Epithelial cell of prostate (primary cell): Measurements from ENCODE around the gene GORAB.

Experiments used
- DNase-seq: peaks from one replicate; pipeline ENCODE4 v3.0.0-alpha.2; 2011; ENCODE audit warnings: low read depth, low spot score
- H3K27ac ChIP-seq: fragments of 450-650 bp; 2 replicates; pipeline ENCODE4 v1.5.1; 2017; ENCODE audit warnings: mild to moderate bottlenecking

Gene GORAB

GRCh38 chr1:170586321-170587252, 54.6 kb downstream of the GORAB start:
- no peak overlapping the region for H3K27ac ChIP-seq
- DNase-seq = no peak

DNA sequence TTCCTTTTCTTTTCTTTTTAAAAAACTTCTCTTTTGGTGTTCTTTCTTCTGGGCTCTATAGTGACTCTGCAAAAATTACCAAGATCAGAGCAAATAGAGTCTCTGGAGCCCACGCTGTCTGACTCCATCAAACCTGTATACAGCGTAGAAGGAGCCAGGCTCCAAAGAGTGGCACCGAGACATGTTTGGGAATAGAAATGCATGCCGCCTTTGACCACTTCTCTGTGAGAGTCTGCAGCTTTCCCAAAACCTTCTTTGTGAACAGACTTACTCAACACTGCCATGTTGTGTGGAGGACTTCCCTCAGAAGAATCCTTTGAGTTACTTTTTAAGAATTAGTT, 55.3 kb downstream of the GORAB start:
- no peak for DNase-seq
- H3K27ac ChIP-seq = no peak overlapping the region

DNA sequence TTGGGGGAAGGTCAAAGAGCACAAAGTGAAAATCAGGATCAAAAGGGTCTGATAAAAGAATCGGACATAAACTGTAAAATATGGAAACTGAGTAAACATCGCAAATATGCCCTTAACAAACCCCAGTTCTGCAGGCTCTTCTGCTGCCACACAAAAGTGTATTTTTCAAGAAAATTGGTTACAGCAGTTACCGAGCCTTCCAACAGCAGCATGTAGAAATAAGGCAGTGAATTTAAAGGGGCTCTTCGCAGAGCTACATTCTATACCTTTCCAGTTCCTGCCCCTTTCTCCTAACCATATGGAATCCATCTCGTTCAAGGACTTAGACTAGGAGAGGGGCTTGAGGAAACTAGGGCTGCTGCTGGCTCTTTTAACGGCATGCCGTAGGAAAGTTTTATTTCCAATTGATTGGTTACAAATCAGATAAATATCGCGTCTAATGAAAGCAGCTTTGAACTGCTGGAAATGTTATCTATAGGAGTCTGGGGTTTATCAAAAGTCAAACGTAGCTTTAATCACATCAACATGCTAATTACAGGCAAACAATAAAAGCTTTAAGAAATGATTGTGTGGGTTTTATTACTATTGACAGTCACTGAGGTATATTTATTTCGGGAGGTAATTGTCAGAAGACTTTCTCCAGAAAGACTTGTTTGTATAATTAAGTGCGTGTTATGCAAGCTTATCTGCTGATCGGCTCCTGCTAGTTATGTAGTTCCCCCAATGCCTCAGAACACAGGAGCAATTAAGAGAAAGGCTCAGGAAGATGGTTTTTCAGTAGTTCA, 59.1 kb downstream of the GORAB start:
- no peak for DNase-seq
- no peak overlapping the region for H3K27ac ChIP-seq

DNA sequence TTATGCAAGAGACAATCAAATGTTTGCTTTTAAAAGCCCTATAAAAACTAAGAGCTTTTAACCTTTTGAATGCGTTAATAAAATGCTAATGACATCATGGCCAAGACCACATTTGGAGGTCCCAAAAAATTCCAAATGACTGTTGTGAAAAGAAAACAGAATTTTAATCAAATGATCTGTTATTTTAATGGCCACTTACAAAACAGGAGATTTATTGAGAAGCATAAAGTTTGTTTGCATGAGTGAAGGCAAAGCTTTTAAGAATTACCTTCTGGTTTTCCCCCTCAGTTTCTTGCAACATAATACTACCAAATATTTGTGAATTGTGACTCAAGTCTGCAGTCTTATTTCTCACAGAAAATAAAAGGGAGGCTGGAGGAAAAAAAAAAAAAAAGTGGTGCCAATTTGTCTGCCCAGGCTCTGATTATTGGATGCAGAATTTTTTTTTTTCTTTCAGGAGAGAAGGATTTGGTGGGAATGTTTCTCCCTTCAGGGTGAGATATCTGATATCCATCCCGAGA, 60.7 kb downstream of the GORAB start:
- no peak overlapping the region for H3K27ac ChIP-seq

DNA sequence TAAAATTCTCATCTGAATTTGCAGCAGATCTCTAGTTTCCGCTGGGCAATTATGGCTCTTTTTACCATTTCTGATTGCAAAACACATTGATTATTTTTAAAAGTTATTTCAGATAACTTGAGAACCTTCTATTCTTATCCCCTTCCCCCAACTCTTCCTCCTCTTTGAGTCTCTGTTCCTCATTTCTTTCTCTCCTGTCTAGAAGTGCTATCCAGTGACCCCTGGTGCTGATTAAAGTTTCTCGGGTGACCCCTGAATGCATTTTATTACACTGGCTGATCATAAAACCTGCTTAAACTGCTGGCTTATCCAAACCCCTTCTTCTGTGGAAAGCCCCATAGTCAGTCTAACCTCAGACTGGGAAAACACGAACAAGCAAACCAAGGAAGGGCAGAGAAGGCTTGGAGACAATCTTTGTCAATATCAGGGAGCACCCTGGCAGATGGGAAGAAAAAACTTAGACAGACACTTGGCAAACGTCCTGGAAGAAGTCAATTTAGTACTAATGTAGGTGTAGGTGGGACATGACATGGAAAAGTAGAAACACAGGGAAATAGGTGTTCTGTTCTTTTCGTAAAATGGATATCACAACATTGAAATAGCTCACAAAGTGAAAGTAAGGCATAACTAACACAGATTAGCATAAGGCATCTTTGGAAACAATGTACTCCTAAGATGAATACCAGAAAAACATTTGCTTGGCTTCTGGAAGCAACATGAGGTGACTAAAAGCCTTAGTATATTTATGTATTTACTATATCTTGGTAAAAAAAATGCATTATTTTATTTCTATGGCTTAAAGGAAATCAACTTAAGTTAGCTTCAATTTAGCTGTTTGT, 61.4 kb downstream of the GORAB start:
- DNase-seq = no peak
- H3K27ac ChIP-seq = no peak overlapping the region

More for the DNA sequence above, 60.7 kb downstream of the GORAB start:
- DNase-seq = no peak

DNA sequence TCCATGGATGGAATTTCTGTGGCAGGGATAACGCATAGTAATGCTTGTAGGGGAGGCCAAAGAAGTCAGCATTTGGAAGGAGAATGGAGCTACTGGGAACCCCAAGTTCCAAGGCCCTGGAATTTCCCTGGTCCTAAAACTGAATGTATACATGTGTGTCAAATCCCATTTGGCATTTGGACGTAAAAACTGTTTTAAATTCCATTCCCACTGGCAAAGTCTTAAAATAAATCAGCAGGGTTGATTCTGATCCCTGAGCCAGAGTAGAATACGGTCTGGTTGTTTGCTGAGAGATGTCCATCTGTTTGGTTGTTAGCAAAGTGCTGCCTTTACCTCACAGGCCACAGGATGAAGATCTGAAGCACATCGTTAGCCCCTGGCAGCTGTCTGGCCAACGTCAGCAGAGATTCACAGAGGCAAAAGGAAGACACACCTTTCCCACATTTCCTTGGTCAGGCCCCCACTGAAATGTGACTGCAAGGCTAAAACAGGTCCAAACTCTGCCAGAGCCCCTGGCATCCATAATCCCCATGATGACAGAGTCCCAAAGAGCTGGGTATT, 62.2 kb downstream of the GORAB start:
- no peak for DNase-seq
- no peak overlapping the region for H3K27ac ChIP-seq

DNA sequence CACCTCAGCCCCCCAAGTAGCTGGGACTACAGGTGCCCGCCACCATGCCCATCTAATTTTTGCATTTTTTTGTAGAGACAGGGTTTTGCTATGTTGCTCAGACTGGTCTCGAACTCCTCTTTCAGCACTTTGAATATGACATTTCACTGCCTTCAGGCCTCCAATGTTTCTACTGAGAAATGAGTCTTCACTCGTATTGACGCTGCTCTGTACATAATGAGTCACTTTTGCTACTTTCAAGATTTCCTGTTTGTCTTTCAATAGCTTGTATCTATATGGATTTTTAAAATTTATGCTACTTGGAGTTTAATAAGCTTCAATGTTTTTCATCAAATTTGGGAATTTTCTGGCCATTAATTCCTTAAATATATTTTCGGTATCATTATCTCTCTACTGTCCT, 64.7 kb downstream of the GORAB start:
- no peak overlapping the region for H3K27ac ChIP-seq
- no peak for DNase-seq

GRCh38 chr1:170598618-170599017, 66.7 kb downstream of the GORAB start:
- no peak for DNase-seq
- no peak overlapping the region for H3K27ac ChIP-seq

DNA sequence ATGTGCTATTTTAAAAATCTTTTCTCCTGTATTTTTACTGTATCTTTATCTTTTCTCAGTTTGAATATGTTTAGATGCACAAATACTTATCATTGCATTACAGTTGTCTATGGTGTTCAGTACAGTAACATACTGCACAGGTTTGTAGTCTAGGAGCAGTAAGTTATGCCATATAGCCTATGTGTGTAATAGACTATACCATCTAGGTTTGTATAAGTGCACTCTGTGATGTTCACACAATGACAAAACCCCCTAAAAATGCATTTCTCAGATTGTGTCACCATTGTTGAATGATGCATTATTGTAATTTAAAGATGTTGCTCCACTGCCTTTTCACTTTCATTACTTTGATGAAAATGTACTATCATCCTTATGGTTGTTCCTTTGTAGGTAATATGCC, 67.1 kb downstream of the GORAB start:
- DNase-seq = no peak
- no peak overlapping the region for H3K27ac ChIP-seq

DNA sequence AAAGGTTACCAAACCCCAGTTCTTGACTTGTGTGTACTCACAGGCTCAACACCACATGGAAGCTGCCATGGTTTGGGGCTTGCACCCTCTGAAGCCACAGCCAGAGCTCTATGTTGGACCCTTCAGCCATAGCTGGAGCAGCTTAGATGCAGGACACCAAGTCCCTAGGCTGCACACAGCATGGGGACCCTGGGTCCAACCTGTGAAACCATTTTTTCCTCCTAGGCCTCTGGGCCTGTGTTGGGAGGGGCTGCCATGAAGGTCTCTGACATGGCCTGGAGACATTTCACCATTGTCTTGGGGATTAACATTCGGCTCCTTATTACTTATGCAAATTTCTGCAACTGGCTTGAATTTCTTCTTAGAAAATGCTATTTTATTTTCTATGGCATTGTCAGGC, 69.9 kb downstream of the GORAB start:
- no peak overlapping the region for H3K27ac ChIP-seq
- DNase-seq = no peak
